H1 (cell line): ENCODE measurements around the gene PIP5K1B. TPM values are rescaled to one million over a fixed set of nuclear protein-coding genes. Genes with fewer than 3 reads are reported as not detected.

Experiments used
- CTCF ChIA-PET: fragments of 300-600 bp; sonication (Branson Sonifier 250); formaldehyde crosslinking; loops from one replicate; lab custom pipeline; 2021; ENCODE audit not compliant: partially characterized antibody; lab: Charles Lee
- POLR2A ChIA-PET: fragments of 300-600 bp; sonication (Branson Sonifier 250); formaldehyde crosslinking; loops from one replicate; lab custom pipeline; 2021; ENCODE audit warnings: inconsistent platforms; ENCODE audit not compliant: partially characterized antibody; lab: Charles Lee
- DNase-seq, 2 experiments: peaks; one replicate each; pipeline versions ENCODE4 v3.0.0 to v3.0.0-alpha.2; 2010 to 2022; ENCODE audit warnings: low spot score in 2 of 2, low read depth in 1 of 2, mixed read lengths in 1 of 2
- FAIRE-seq: peaks from 2 replicates; lab custom pipeline; 2011; peaks lifted over from hg19 to GRCh38; lab: Jason Lieb, UNC
- H2AFZ ChIP-seq: 2 replicates; pipeline ENCODE4 v1.8.1; 2012; ENCODE audit warnings: low read length, inconsistent platforms
- H2AK5ac ChIP-seq: 2 replicates; pipeline ENCODE4 v1.6.1; 2013; ENCODE audit warnings: low read depth, low read length
- H2BK120ac ChIP-seq: replicated peaks from 2 replicates; pipeline ENCODE3; 2013; ENCODE audit warnings: low read depth, low read length, inconsistent platforms
- H2BK12ac ChIP-seq: 2 replicates; pipeline ENCODE4 v1.6.1; 2013; ENCODE audit warnings: low read depth, low read length
- H2BK15ac ChIP-seq: 2 replicates; pipeline ENCODE4 v1.6.1; 2013; ENCODE audit warnings: low read length
- H2BK20ac ChIP-seq: 2 replicates; pipeline ENCODE4 v1.6.1; 2013; ENCODE audit warnings: low read length
- H2BK5ac ChIP-seq: 2 replicates; pipeline ENCODE4 v1.6.1; 2013; ENCODE audit warnings: low read depth, low read length
- H3K14ac ChIP-seq: 2 replicates; pipeline ENCODE4 v1.6.1; 2013; ENCODE audit warnings: inconsistent platforms; ENCODE audit not compliant: insufficient read length
- H3K18ac ChIP-seq: 2 replicates; pipeline ENCODE4 v1.6.1; 2013; ENCODE audit warnings: low read length; ENCODE audit errors: extremely low read depth
- H3K23ac ChIP-seq: 2 replicates; pipeline ENCODE4 v1.6.1; 2013; ENCODE audit warnings: inconsistent platforms; ENCODE audit not compliant: insufficient read length
- H3K23me2 ChIP-seq: 2 replicates; pipeline ENCODE4 v1.6.1; 2013; ENCODE audit warnings: low read depth, low read length
- H3K27ac ChIP-seq: 2 replicates; pipeline ENCODE4 v1.6.1; 2011; ENCODE audit warnings: low read depth, low read length, inconsistent platforms
- H3K27me3 ChIP-seq, 4 experiments: replicated peaks in 1 of 4; 1 replicate in 1 of 4; 2 replicates in 3 of 4; pipeline versions ENCODE4 v1.6.1 to v1.8.1; 2011 to 2013; ENCODE audit warnings: low read length in 3 of 4, mild to moderate bottlenecking in 3 of 4, inconsistent platforms in 2 of 4, mixed read lengths in 2 of 4, moderate library complexity in 1 of 4; ENCODE audit not compliant: control insufficient read depth in 3 of 4, insufficient read depth in 3 of 4; ENCODE audit errors: extremely low read depth in 1 of 4
- H3K36me3 ChIP-seq, 4 experiments: 2 replicates each; pipeline versions ENCODE4 v1.6.1 to v1.8.1; 2011 to 2013; ENCODE audit warnings: mild to moderate bottlenecking in 4 of 4, low read length in 3 of 4, moderate library complexity in 2 of 4, control low read depth in 1 of 4, inconsistent platforms in 1 of 4; ENCODE audit not compliant: insufficient read depth in 4 of 4, control insufficient read depth in 2 of 4
- H3K4ac ChIP-seq: replicated peaks from 2 replicates; pipeline ENCODE3; 2013; ENCODE audit warnings: low read length, low read depth, mixed read lengths, inconsistent platforms; ENCODE audit not compliant: insufficient read length
- H3K4me1 ChIP-seq, 4 experiments: replicated peaks in 1 of 4; 1 replicate in 1 of 4; 2 replicates in 3 of 4; pipeline versions ENCODE4 v1.6.1 to v1.8.1; 2011 to 2013; ENCODE audit warnings: low read length in 3 of 4, inconsistent platforms in 2 of 4, mixed read lengths in 1 of 4; ENCODE audit not compliant: insufficient read depth in 4 of 4, control insufficient read depth in 3 of 4
- H3K4me2 ChIP-seq, 2 experiments: 2 replicates each; pipeline versions ENCODE4 v1.6.1 to v1.8.1; 2011 to 2013; ENCODE audit warnings: low read depth in 2 of 2, low read length in 2 of 2, control low read depth in 1 of 2, inconsistent platforms in 1 of 2, mild to moderate bottlenecking in 1 of 2; ENCODE audit not compliant: insufficient read depth in 1 of 2
- H3K4me3 ChIP-seq, 4 experiments: fragments of 200-600, 300-600 bp in 1 of 4; sonication (generic), shearing (Covaris generic), sonication (Bioruptor Twin) in 1 of 4; 2 replicates each; pipeline versions ENCODE4 v1.5.1 to v1.8.1; 2011 to 2016; ENCODE audit warnings: low read length in 4 of 4, low read depth in 3 of 4, control low read depth in 2 of 4, inconsistent platforms in 2 of 4, mild to moderate bottlenecking in 2 of 4, mixed read lengths in 1 of 4, moderate library complexity in 1 of 4; ENCODE audit not compliant: insufficient read depth in 2 of 4; ENCODE audit errors: extremely low read depth in 1 of 4
- H3K56ac ChIP-seq: replicated peaks from 2 replicates; pipeline ENCODE3; 2013; ENCODE audit warnings: low read depth, mild to moderate bottlenecking, mixed read lengths, low read length, inconsistent platforms; ENCODE audit not compliant: insufficient read length
- H3K79me1 ChIP-seq: 2 replicates; pipeline ENCODE4 v1.6.1; 2013; ENCODE audit warnings: low read depth, low read length, control low read depth
- H3K79me2 ChIP-seq, 2 experiments: 2 replicates each; pipeline versions ENCODE4 v1.6.1 to v1.8.1; 2012 to 2013; ENCODE audit warnings: low read length in 2 of 2, mild to moderate bottlenecking in 2 of 2, inconsistent platforms in 1 of 2; ENCODE audit not compliant: insufficient read depth in 2 of 2, control insufficient read depth in 1 of 2
- H3K9ac ChIP-seq, 4 experiments: replicated peaks in 1 of 4; 1 replicate in 1 of 4; 2 replicates in 3 of 4; pipeline versions ENCODE4 v1.6.1 to v1.8.1; 2011 to 2013; ENCODE audit warnings: low read depth in 3 of 4, low read length in 3 of 4, control low read depth in 2 of 4, mild to moderate bottlenecking in 2 of 4, moderate library complexity in 2 of 4, inconsistent platforms in 1 of 4; ENCODE audit errors: extremely low read depth in 1 of 4
- H3K9me3 ChIP-seq, 2 experiments: 2 replicates each; pipeline versions ENCODE4 v1.6.1 to v1.8.1; 2012 to 2013; ENCODE audit warnings: mild to moderate bottlenecking in 2 of 2, moderate library complexity in 2 of 2, control low read depth in 1 of 2, inconsistent platforms in 1 of 2, low read depth in 1 of 2, low read length in 1 of 2, mixed read lengths in 1 of 2; ENCODE audit not compliant: insufficient read depth in 2 of 2
- H4K20me1 ChIP-seq, 2 experiments: replicated peaks in 1 of 2; 2 replicates each; pipeline versions ENCODE3 to v1.8.1; 2011 to 2013; ENCODE audit warnings: inconsistent platforms in 2 of 2, low read length in 2 of 2, mild to moderate bottlenecking in 1 of 2; ENCODE audit not compliant: insufficient read depth in 2 of 2, control insufficient read depth in 1 of 2
- H4K5ac ChIP-seq: 2 replicates; pipeline ENCODE4 v1.6.1; 2013; ENCODE audit warnings: low read length, low read depth, mixed read lengths, inconsistent platforms; ENCODE audit not compliant: insufficient read length
- H4K8ac ChIP-seq: 2 replicates; pipeline ENCODE4 v1.8.0; 2013; ENCODE audit warnings: mild to moderate bottlenecking, moderate library complexity, low read length, inconsistent platforms; ENCODE audit not compliant: insufficient read depth; ENCODE audit errors: extremely low read depth
- H4K91ac ChIP-seq: replicated peaks from 2 replicates; pipeline ENCODE3; 2013; ENCODE audit warnings: low read length, mixed read lengths, inconsistent platforms; ENCODE audit not compliant: insufficient read length
- BACH1 ChIP-seq: IDR thresholded peaks from 2 replicates; pipeline ENCODE4 v1.6.1; 2012; ENCODE audit warnings: low read length, improper control_type of control experiment
- CBX5 ChIP-seq: fragments of 300-800, 300-1000 bp; sonication (generic); IDR thresholded peaks from 2 replicates; pipeline ENCODE4 v1.7.1; 2016; ENCODE audit warnings: antibody characterized with exemption, low read length, low read depth
- MAFK ChIP-seq: IDR thresholded peaks from 2 replicates; pipeline ENCODE4 v1.6.1; 2012; ENCODE audit warnings: low read depth, mild to moderate bottlenecking, improper control_type of control experiment, low read length
- NRF1 ChIP-seq: IDR thresholded peaks from 2 replicates; pipeline ENCODE4 v1.6.1; 2011; ENCODE audit warnings: mild to moderate bottlenecking, low read depth, low read length, improper control_type of control experiment
- POU5F1 ChIP-seq: IDR thresholded peaks from 2 replicates; pipeline ENCODE4 v1.6.1; 2011; ENCODE audit warnings: low read depth, mild to moderate bottlenecking, low read length, moderate library complexity
- SP1 ChIP-seq: IDR thresholded peaks from 2 replicates; pipeline ENCODE4 v1.6.1; 2011; ENCODE audit warnings: low read depth, low read length
- WGBS, 2 experiments: shearing (Covaris generic) in 1 of 2; methylation state at CpG; one replicate each; pipeline versions ENCODE4 v1.1.6 to v1.1.7; 2013 to 2015; ENCODE audit warnings: low lambda C conversion rate in 2 of 2, mixed read lengths in 2 of 2, inconsistent platforms in 1 of 2, low coverage in 1 of 2, missing lambda C conversion rate in 1 of 2; ENCODE audit not compliant: insufficient replicate concordance in 2 of 2, insufficient coverage in 1 of 2, insufficient read length in 1 of 2; ENCODE audit errors: extremely low coverage in 1 of 2, missing lambda C conversion rate in 1 of 2; 5-methylcytosine and 5-hydroxymethylcytosine counted together
- polyA plus RNA-seq, 7 experiments: library from polyadenylated mRNA; depleted of rRNA in 3 of 7; stranded (reverse) in 5 of 7; unstranded in 2 of 7; fragments of >200 nt in 5 of 7; fragments of 200-250 nt in 2 of 7; gene quantifications; 1 replicate in 5 of 7; 2 replicates in 1 of 7; 4 replicates in 1 of 7; pipeline versions ENCODE4 v1.2.1 to v1.2.3, GENCODE V29; 2011 to 2013; ENCODE audit warnings: missing spikeins in 2 of 7, mixed read lengths in 2 of 7
- total RNA-seq: library from RNA; stranded (reverse); fragmentation: NEBNext Ultra II Directional; extraction: Animal tissue kit (Norgen Biotek cat#: 25700); gene quantifications from 2 replicates; pipeline ENCODE4 v1.2.1, GENCODE V29; 2021

Gene PIP5K1B
- total and polyA plus RNA-seq, 2 of the 8 experiments (the other 6 are each of a cell fraction or from before 2014, with no cell fraction given) = 4.7 to 7.7 TPM

GRCh38 chr9:68978501-68978900, 273.5 kb downstream of the PIP5K1B start:
- H2BK20ac ChIP-seq = no peak overlapping the region
- TF ChIP-seq SP1 (no peak), NRF1 (no peak), BACH1 (no peak), MAFK (no peak), POU5F1 (no peak), CBX5 (no peak)
- H3K27ac ChIP-seq = no peak overlapping the region
- H4K8ac ChIP-seq = no peak overlapping the region
- no peaks in the 10 kb centered on the region for H3K79me2 ChIP-seq
- no peak overlapping the region for H2BK15ac ChIP-seq
- 96% methylated on average over 3 of the region's 3 CpGs; no CpG with 5 or more reads in 1 of the 2 experiments for WGBS, 2 experiments
- no peak overlapping the region for H2BK12ac ChIP-seq
- no peak overlapping the region for H3K18ac ChIP-seq
- no peaks in the 10 kb centered on the region for H3K23me2 ChIP-seq
- H2AFZ ChIP-seq = no peak overlapping the region
- no peak overlapping the region for H3K4me2 ChIP-seq
- H2BK120ac ChIP-seq = no peak overlapping the region
- no peak overlapping the region for H3K14ac ChIP-seq
- no peak overlapping the region for H3K9ac ChIP-seq
- ChIA-PET CTCF (interaction anchor here (1.9 kb wide), 1 partner anchor 21 kb away, joined by 4 read pairs; no protein-coding TSS in a partner anchor), POLR2A (no interaction called here)
- H3K36me3 ChIP-seq = 0 out of 8 replicates have a peak, but pooled peaks cover 0 to 2% (median 0%) of the 10 kb centered on the region in 4 experiments
- DNase-seq (no peak), FAIRE-seq (no peak)
- H2BK5ac ChIP-seq = no peak overlapping the region
- H3K4ac ChIP-seq = no peak overlapping the region
- H3K4me1 ChIP-seq = peaks cover 3 to 12% (median 4%) of the 10 kb centered on the region in 4 experiments; a peak in 6 of 7 replicates
- no peak overlapping the region for H3K56ac ChIP-seq
- no peak overlapping the region for H3K4me3 ChIP-seq
- H4K20me1 ChIP-seq = no peaks in the 10 kb centered on the region
- H3K79me1 ChIP-seq = no peaks in the 10 kb centered on the region
- no peak overlapping the region for H2AK5ac ChIP-seq
- peaks cover 9 to 11% of the 10 kb centered on the region in 2 experiments; a peak in 3 of 4 replicates for H3K9me3 ChIP-seq
- H4K5ac ChIP-seq = no peak overlapping the region
- no peak overlapping the region for H4K91ac ChIP-seq
- H3K23ac ChIP-seq = no peak overlapping the region
- no peaks in the 10 kb centered on the region for H3K27me3 ChIP-seq
